ENCODE data around the gene ADAMTSL3.

Gene ADAMTSL3

GRCh38 chr15:83848315-83849050 is 194.6 kb downstream of the ADAMTSL3 start:
- TF ChIP-seq CTCF (IDR thresholded peaks at IDR 0.05; ENCODE audit: low read depth, low read length, poor library complexity, severe bottlenecking) (no peak), EZH2phosphoT487 (IDR thresholded peaks at IDR 0.05; ENCODE audit: borderline replicate concordance, low read length) (no peak)
- no peak overlapping the region for H3K4me3 ChIP-seq (ENCODE audit: low read length)
- no peaks in the 10 kb centered on the region for H3K79me2 ChIP-seq (ENCODE audit: control insufficient read depth, low read length)
- no peaks in the 10 kb centered on the region for H3K36me3 ChIP-seq (ENCODE audit: control insufficient read depth, low read length)
- no peaks in the 10 kb centered on the region for H3K4me1 ChIP-seq (ENCODE audit: control insufficient read depth, low read length)
- no peaks in the 10 kb centered on the region for H3K9me3 ChIP-seq (ENCODE audit: control insufficient read depth, insufficient read depth, low read length)
- no peaks in the 10 kb centered on the region for H3F3A ChIP-seq (ENCODE audit: control insufficient read depth, insufficient read depth)
- no peak overlapping the region for H3K27ac ChIP-seq (ENCODE audit: low read depth, low read length)
- no peak overlapping the region for H3K4me2 ChIP-seq (ENCODE audit: low read length)
- H4K20me1 ChIP-seq (ENCODE audit: control insufficient read depth, insufficient read depth, low read depth, low read length): no peaks in the 10 kb centered on the region
- no peaks in the 10 kb centered on the region for H3K9me2 ChIP-seq (replicated peaks; ENCODE audit: control insufficient read depth, low read length)
- H3K27me3 ChIP-seq (ENCODE audit: control insufficient read depth, low read length): no peaks in the 10 kb centered on the region

- H3K36me3 ChIP-seq (ENCODE audit: control insufficient read depth, low read length): no peaks in the 10 kb centered on the region
- TF ChIP-seq EZH2phosphoT487 (IDR thresholded peaks at IDR 0.05; ENCODE audit: borderline replicate concordance, low read length): no peak
- no peak overlapping the region for H3K4me2 ChIP-seq (ENCODE audit: low read length)
- no peaks in the 10 kb centered on the region for H3K27me3 ChIP-seq (ENCODE audit: control insufficient read depth, low read length)
- H3K79me2 ChIP-seq (ENCODE audit: control insufficient read depth, low read length): no peaks in the 10 kb centered on the region
- H3K9me3 ChIP-seq (ENCODE audit: control insufficient read depth, insufficient read depth, low read length): no peaks in the 10 kb centered on the region
- no peak overlapping the region for H3K4me3 ChIP-seq (ENCODE audit: low read length)
- H3K4me1 ChIP-seq (ENCODE audit: control insufficient read depth, low read length): no peaks in the 10 kb centered on the region
- H3K27ac ChIP-seq (ENCODE audit: low read depth, low read length): no peak overlapping the region
- H4K20me1 ChIP-seq (ENCODE audit: control insufficient read depth, insufficient read depth, low read depth, low read length): no peaks in the 10 kb centered on the region
- H3K9me2 ChIP-seq (replicated peaks; ENCODE audit: control insufficient read depth, low read length): no peaks in the 10 kb centered on the region
- H3F3A ChIP-seq (ENCODE audit: control insufficient read depth, insufficient read depth): no peaks in the 10 kb centered on the region
Observed at GRCh38 chr15:83850015-83850414, 196.1 kb downstream of the ADAMTSL3 start.

GRCh38 chr15:83850501-83851245 is 196.8 kb downstream of the ADAMTSL3 start:
- Histone ChIP-seq H3K27me3 (ENCODE audit: control insufficient read depth, low read length) (no peaks in the 10 kb centered on the region), H3K4me1 (ENCODE audit: control insufficient read depth, low read length) (no peaks in the 10 kb centered on the region), H3K27ac (ENCODE audit: low read depth, low read length) (no peak overlapping the region), H3K4me2 (ENCODE audit: low read length) (no peak overlapping the region), H3K79me2 (ENCODE audit: control insufficient read depth, low read length) (no peaks in the 10 kb centered on the region), H3K9me3 (ENCODE audit: control insufficient read depth, insufficient read depth, low read length) (no peaks in the 10 kb centered on the region), H3K9me2 (replicated peaks; ENCODE audit: control insufficient read depth, low read length) (no peaks in the 10 kb centered on the region), H3K36me3 (ENCODE audit: control insufficient read depth, low read length) (no peaks in the 10 kb centered on the region), H3F3A (ENCODE audit: control insufficient read depth, insufficient read depth) (no peaks in the 10 kb centered on the region), H3K4me3 (ENCODE audit: low read length) (no peak overlapping the region), H4K20me1 (ENCODE audit: control insufficient read depth, insufficient read depth, low read depth, low read length) (no peaks in the 10 kb centered on the region)
- TF ChIP-seq EZH2phosphoT487 (IDR thresholded peaks at IDR 0.05; ENCODE audit: borderline replicate concordance, low read length): no peak
- no peak for TF ChIP-seq CTCF (IDR thresholded peaks at IDR 0.05; ENCODE audit: low read depth, low read length, poor library complexity, severe bottlenecking)

GRCh38 chr15:83853232-83853631 is 199.3 kb downstream of the ADAMTSL3 start:
- TF ChIP-seq EZH2phosphoT487 (IDR thresholded peaks at IDR 0.05; ENCODE audit: borderline replicate concordance, low read length): no peak
- no peak for TF ChIP-seq CTCF (IDR thresholded peaks at IDR 0.05; ENCODE audit: low read depth, low read length, poor library complexity, severe bottlenecking)
- Histone ChIP-seq H3K27me3 (ENCODE audit: control insufficient read depth, low read length) (no peaks in the 10 kb centered on the region), H3K9me3 (ENCODE audit: control insufficient read depth, insufficient read depth, low read length) (no peaks in the 10 kb centered on the region), H3K36me3 (ENCODE audit: control insufficient read depth, low read length) (no peaks in the 10 kb centered on the region), H3K4me2 (ENCODE audit: low read length) (no peak overlapping the region), H3K79me2 (ENCODE audit: control insufficient read depth, low read length) (no peaks in the 10 kb centered on the region), H3K9me2 (replicated peaks; ENCODE audit: control insufficient read depth, low read length) (no peaks in the 10 kb centered on the region), H3K27ac (ENCODE audit: low read depth, low read length) (no peak overlapping the region), H3K4me1 (ENCODE audit: control insufficient read depth, low read length) (no peaks in the 10 kb centered on the region), H3F3A (ENCODE audit: control insufficient read depth, insufficient read depth) (no peaks in the 10 kb centered on the region), H4K20me1 (ENCODE audit: control insufficient read depth, insufficient read depth, low read depth, low read length) (no peaks in the 10 kb centered on the region), H3K4me3 (ENCODE audit: low read length) (no peak overlapping the region)
